B cell (primary cell): Measurements from ENCODE around the gene DLG3.

Experiments
- EZH2 ChIP-seq: IDR thresholded peaks from 2 replicates; pipeline ENCODE4 v1.6.1; 2012; ENCODE audit warnings: borderline replicate concordance, low read depth, mild to moderate bottlenecking, moderate library complexity, low read length; ENCODE audit not compliant: insufficient read depth, poor library complexity, severe bottlenecking
- TF ChIP-seq, protein P1 (sequence below): fragments of 200-600 bp; IDR thresholded peaks from one replicate; pipeline ENCODE4 v1.8.0; 2022; ENCODE audit warnings: antibody characterized with exemption, mild to moderate bottlenecking

DNA sequence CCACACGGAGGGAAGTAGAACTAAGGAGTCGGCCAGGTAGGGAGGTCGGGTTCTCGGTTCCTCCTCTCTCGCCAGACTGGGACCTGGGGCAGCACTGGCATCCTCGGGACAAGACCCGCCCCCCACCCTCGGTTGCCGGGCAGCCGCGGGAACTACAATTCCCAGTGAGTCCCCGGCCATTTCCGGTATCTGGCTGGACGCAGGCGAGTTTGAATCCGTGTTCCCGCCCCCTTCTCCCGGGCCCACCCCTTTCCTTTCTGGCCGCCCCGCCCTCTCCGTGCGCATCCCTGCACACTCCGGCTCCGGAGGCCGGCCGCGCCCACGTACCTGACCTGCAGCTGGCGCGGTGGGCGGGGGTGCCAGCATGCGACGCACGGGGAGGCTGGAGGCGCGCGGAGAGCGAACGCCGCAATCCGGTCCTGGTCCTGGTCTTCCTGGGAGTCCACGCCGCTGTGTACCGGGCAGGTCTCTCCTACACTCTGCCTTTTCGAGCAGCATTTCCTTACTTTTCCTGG is 10.2 kb upstream of the DLG3 start:
- TF ChIP-seq, protein P1, sequence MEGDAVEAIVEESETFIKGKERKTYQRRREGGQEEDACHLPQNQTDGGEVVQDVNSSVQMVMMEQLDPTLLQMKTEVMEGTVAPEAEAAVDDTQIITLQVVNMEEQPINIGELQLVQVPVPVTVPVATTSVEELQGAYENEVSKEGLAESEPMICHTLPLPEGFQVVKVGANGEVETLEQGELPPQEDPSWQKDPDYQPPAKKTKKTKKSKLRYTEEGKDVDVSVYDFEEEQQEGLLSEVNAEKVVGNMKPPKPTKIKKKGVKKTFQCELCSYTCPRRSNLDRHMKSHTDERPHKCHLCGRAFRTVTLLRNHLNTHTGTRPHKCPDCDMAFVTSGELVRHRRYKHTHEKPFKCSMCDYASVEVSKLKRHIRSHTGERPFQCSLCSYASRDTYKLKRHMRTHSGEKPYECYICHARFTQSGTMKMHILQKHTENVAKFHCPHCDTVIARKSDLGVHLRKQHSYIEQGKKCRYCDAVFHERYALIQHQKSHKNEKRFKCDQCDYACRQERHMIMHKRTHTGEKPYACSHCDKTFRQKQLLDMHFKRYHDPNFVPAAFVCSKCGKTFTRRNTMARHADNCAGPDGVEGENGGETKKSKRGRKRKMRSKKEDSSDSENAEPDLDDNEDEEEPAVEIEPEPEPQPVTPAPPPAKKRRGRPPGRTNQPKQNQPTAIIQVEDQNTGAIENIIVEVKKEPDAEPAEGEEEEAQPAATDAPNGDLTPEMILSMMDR, result no peak
- no peak for TF ChIP-seq EZH2
